CD1c-positive myeloid dendritic cell (primary cell): Measurements from ENCODE around the gene XPNPEP3.
A peak's percentile ranks its signal among the peaks of the same experiment; 100 is the strongest.

ENCODE experiments used
- DNase-seq: peaks from one replicate; pipeline ENCODE4 v3.0.0-alpha.2; 2016; ENCODE audit errors: extremely low spot score

The XPNPEP3 gene

DNA sequence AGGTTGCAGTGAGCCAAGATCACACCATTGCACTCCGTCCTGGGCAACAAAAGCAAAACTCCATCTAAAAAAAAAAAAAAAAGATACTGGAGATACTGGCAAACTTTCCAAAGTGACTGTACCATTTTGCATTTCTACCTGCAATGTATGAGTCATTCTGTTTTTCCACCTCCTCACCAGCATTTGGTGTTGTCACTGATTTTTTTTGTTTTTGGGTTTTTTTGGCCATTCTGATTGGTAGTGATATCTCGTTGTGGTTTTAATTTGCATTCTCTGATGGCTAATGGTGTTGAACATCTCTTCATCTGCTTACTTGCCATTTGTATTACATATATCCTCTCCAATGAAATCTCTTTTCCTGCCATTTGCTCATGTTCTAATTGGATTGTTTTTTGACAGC is 82.3 kb downstream of the XPNPEP3 start:
- no peak for DNase-seq

DNA sequence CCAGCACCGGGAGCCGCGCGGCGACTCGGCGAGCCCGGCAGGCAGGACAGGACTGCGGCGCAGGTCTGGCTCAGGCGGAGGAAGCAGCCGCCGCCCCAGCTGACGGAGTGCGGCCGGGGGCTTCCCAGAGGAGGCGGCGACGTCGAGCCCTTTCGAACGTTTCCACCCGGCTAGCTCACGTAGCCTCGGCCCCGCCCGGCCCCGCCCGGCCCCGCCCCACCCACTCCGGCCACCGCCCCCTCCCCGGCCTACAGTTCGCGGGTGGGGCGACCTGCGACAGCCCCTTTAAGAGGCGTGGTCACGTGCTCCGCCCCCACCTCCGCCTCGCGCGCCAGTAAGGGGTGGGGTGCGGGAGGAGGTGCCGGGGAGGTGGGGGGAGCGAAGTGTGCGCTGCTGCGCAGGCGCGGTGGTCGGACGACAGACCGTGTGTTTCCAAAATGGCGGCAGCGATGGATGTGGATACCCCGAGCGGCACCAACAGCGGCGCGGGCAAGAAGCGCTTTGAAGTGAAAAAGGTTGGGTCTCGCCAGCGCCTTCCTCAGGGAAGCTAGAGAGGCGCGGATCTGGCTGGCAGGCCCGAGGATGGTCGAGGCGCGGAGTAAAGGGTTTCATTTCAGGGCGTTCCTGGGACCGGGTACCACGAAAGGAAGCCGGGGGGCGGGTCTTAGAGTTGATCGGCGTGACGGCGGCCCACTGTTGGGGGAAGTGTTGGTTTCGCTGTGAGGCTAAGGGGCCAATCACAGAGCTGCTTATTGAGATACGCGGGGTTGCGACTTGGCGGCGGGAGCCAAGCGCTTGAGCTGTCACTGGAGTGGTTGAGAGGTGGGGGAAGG is 94.2 kb downstream of the XPNPEP3 start, which contains the start of gene RBX1:
RBX1 (plus strand) TSS at position 417 of the 833 bp plus-strand sequence; CDS start at position 438, 21 bp downstream.
- peak; percentile 99 for DNase-seq

GRCh38 chr22:40951795-40952605 is 95.1 kb downstream of the XPNPEP3 start:
- DNase-seq: peak; percentile 15

DNA sequence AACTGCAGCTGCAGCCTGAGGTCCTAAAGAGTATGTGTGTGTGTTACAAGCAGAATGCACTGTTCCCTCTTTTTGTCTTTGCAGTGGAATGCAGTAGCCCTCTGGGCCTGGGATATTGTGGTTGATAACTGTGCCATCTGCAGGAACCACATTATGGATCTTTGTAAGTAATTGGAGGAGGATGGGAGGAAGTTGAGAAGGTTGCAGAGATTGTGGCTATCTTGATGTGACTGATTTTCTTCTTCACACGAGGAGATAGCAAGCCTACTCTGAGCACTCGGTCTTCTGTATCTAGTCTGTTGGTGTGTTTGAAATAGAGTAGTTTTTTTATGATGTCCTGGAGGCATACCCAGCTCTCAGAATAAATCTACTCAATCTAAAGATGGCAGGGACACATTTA is 96.5 kb downstream of the XPNPEP3 start:
- DNase-seq: no peak

DNA sequence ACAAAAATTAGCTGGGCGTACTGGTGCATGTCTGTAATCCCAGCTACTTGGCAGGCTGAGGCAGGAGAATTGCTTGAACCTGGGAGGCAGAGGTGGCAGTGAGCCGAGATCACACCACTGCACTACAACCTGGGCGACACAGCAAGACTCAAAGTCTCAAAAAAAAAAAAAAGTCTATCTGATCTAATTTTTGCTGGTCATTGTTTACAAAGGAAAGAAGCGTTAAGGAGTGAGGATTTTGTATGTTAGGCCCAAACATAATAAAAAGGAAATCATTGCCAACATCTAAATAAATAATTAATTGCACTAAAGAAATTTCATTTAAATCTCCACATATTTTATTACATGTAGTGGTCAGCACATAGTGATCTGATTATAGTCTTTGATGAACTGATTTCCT is 97.2 kb downstream of the XPNPEP3 start:
- no peak for DNase-seq

DNA sequence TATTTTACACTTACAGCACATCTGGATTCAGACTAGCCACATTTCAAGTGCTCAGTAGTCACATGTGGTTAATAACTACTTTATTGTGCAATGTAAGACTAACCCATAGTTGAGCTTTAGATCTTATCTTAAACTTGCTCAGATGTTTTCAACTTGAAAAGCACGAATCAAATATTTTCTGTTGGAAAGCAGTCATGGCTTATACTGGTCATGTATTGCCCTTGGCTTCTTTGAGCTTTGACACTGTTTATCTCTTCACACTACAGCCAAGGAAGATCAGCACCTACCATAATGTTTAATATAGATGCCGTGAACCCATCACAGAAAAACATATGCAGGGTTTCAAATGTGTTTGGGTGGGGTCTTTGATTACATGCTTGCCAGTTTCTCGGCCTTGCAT is 98.6 kb downstream of the XPNPEP3 start:
- no peak for DNase-seq

DNA sequence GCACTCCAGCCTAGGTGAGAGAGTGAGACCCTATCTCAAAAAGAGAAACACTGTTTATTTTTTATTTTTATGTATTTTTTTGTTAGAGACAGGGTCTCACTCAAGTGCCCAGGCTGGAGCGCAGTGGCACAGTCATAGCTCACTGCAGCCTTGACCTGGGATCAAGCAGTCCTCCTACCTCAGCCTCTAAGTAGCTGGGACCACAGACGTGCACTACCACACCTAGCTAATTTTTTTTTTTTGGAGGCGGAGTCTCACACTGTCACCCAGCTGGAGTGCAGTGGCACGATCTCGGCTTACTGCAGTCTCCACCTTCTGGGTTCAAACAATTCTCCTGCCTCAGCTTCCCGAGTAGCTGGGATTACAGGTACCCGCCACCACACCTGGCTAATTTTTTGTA is 100.7 kb downstream of the XPNPEP3 start:
- no peak for DNase-seq

DNA sequence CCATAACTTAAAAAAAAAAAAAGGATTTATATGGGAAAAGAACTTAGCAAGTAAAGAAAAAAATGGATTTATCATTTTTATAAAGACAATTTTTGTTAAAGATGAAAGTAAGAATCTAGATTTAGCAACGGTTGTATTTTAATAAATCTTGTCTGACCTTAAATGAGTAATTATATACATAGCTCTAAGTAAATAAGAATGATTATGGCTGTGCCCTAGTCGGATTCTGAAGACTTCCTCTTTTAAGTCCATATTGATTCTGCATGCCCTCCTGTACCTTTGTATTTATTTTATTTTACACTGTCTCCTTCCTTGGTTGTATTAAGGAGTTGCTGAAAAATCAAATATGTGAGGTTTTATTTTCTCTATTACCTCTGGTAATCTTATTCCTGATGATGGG is 101.4 kb downstream of the XPNPEP3 start:
- no peak for DNase-seq

GRCh38 chr22:40960145-40960544 is 103.2 kb downstream of the XPNPEP3 start:
- DNase-seq: no peak

DNA sequence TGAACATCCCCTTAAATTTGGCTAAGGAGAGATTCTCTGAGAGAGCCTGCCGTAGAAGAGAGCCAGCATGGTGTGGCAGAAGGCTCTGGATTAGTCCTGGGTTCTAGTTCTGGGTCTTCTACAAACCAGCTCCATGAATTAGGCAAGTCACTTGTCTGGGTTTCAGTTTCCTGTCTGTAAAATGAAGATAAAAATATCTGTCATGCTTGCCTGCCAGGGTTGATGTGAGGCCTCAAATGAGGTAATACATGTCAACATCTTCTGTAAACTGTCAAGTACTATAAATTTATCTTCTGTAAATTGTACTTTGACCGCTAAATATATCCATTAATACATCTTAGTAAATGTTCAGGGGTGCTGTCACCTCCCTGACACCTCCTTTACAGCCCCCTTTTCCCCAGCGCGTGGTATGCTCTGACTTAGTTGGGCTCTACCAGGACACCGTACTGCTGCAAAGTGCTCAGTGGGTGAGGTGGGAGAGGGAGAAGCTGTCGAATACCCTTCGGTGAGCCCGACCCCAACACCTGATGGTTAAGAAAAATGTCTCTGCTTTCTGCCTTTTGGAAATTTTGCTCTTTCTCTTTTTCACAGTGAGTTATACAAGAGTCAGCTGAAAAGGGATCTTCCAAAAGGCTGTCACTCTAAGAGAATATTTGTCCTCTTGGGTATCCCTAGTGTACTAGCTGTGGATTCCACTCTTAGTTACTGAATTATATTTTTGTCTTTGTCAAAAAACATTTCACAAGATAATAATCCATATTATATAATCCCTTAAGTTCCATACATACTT is 109.2 kb downstream of the XPNPEP3 start:
- DNase-seq: peak; percentile 46

- peak; percentile 87 for DNase-seq
These were observed 109.8 kb downstream of the XPNPEP3 start for GRCh38 chr22:40966726-40967085.

- peak; percentile 80 for DNase-seq
These were observed 110.3 kb downstream of the XPNPEP3 start for GRCh38 chr22:40967111-40967760.

- DNase-seq: no peak
These were observed 115.6 kb downstream of the XPNPEP3 start for GRCh38 chr22:40972587-40972986.

DNA sequence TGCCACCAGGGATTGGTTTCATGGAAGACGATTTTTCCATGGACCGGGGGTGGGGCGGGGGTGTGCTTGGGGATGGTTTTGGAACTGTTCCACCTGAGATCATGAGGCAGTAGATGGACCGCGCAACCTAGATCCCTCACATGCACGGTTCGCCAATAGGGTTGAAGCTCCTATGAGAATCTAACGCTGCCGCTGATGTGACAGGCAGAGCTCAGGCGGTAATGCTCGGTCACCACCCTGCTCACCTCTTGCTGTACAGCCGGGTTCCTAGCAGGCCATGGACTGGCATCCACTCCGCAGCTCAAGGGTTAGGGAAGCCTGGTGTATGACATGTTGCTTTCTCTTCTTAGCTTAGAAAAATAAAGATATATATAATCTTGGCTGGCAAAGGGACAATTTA is 116.2 kb downstream of the XPNPEP3 start:
- no peak for DNase-seq

DNA sequence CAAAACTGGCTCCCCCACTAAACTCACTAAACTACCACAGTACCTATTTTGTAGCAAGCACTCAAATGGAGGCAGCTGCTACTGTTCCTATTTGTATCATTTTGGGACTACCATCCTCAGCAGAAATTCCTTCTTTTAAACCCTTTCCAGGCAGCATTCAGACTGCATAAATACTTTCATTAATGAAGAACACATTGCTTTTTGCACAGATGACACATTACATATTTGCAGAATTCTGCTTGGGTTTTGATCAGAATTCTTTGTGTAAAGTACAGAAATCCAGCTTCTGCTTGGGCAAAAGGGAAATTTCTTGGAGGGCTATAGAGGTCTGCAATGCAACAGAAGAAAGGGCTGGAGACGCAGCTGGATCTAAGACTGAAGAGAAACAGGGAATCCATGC is 118.4 kb downstream of the XPNPEP3 start:
- DNase-seq: no peak

- no peak for DNase-seq
These were observed 120.1 kb downstream of the XPNPEP3 start for GRCh38 chr22:40976866-40977700.

DNA sequence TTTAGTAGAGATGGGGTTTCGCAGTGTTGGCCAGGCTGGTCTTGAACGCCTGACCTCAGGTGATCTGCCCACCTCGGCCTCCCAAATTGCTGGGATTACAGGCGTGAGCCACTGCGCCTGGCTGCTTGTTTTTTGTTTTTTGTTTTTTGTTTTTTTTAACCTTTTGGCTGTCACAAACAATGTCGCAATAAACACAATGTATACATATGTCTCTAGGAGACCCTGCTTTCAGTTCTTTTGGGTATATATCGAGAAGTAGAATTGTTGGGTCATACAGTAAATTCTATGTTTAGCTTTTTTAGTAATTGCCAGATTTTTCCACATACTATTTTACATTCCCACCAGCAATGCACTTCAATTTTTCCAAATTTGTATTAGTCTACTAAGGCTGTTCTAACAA is 122.2 kb downstream of the XPNPEP3 start:
- no peak for DNase-seq

GRCh38 chr22:40979871-40980270 is 122.9 kb downstream of the XPNPEP3 start:
- DNase-seq: no peak
